ENCODE results near the gene ATP2B2.

Gene ATP2B2

GRCh38 chr3:10338164-10338470, 167.3 kb downstream of the ATP2B2 start:
- DNase-seq (ENCODE audit: low spot score), result no peak
- Histone ChIP-seq H3K27ac (no peak overlapping the region), H3K4me3 (no peak overlapping the region)
- TF ChIP-seq CTCF (IDR thresholded peaks at IDR 0.05), result no peak

GRCh38 chr3:10337323-10338163, 167.8 kb downstream of the ATP2B2 start:
- Histone ChIP-seq H3K4me3 (no peak overlapping the region), H3K27ac (no peak overlapping the region)
- no peak for DNase-seq (ENCODE audit: low spot score)
- TF ChIP-seq CTCF (IDR thresholded peaks at IDR 0.05), result no peak

- no peak for TF ChIP-seq CTCF (IDR thresholded peaks at IDR 0.05)
- Histone ChIP-seq H3K27ac (no peak overlapping the region), H3K4me3 (no peak overlapping the region)
- no peak for DNase-seq (ENCODE audit: low spot score)
Observed at GRCh38 chr3:10336761-10337160, 168.6 kb downstream of the ATP2B2 start.

- DNase-seq (ENCODE audit: low spot score), result no peak
- Histone ChIP-seq H3K27ac (no peak overlapping the region), H3K4me3 (no peak overlapping the region)
- TF ChIP-seq CTCF (IDR thresholded peaks at IDR 0.05), result no peak
Observed at GRCh38 chr3:10335871-10336622, 169.3 kb downstream of the ATP2B2 start.

- no peak for TF ChIP-seq CTCF (IDR thresholded peaks at IDR 0.05)
- DNase-seq (ENCODE audit: low spot score), result no peak
- Histone ChIP-seq H3K27ac (no peak overlapping the region), H3K4me3 (no peak overlapping the region)
Observed at GRCh38 chr3:10335190-10335738, 170.1 kb downstream of the ATP2B2 start.

- Histone ChIP-seq H3K4me3 (no peak overlapping the region), H3K27ac (no peak overlapping the region)
- no peak for DNase-seq (ENCODE audit: low spot score)
- no peak for TF ChIP-seq CTCF (IDR thresholded peaks at IDR 0.05)
Observed at GRCh38 chr3:10334459-10334858, 170.9 kb downstream of the ATP2B2 start.

Data from coronary artery (tissue), 2 donors.